GM12892 (cell line): Measurements from ENCODE around the gene CXCL8.

Source experiments
- POLR2A ChIP-seq: IDR thresholded peaks from 2 replicates; pipeline ENCODE4 v1.6.1; 2011; ENCODE audit warnings: low read depth, low read length, control low read depth
- TAF1 ChIP-seq: IDR thresholded peaks from 2 replicates; pipeline ENCODE4 v1.6.1; 2011; ENCODE audit warnings: low read depth, mild to moderate bottlenecking, control low read depth, low read length, borderline replicate concordance

GRCh38 chr4:73718375-73719373 is 21.7 kb upstream of the CXCL8 start:
- TF ChIP-seq POLR2A (no peak), TAF1 (no peak)
